Suprapubic skin (tissue), 4 donors: ENCODE data around the gene TMEM164. TPM values are rescaled to one million over a fixed set of nuclear protein-coding genes. Genes with fewer than 3 reads are reported as not detected.

Experiments used
- DNase-seq, 2 donors: peaks; one replicate each; pipeline ENCODE4 v3.0.0-alpha.2; 2019; ENCODE audit warnings: low spot score in 2 of 2
- H3K27ac ChIP-seq: fragments of 200-600 bp; sonication (generic); one replicate; pipeline ENCODE4 v1.5.1; 2019
- H3K27me3 ChIP-seq: fragments of 200-600 bp; sonication (generic); one replicate; pipeline ENCODE4 v1.5.1; 2019
- H3K36me3 ChIP-seq: fragments of 200-600 bp; sonication (generic); one replicate; pipeline ENCODE4 v1.5.1; 2019
- H3K4me1 ChIP-seq: fragments of 200-600 bp; sonication (generic); one replicate; pipeline ENCODE4 v1.5.1; 2019
- H3K4me3 ChIP-seq: fragments of 200-600 bp; sonication (generic); one replicate; pipeline ENCODE4 v1.5.1; 2019; ENCODE audit warnings: mild to moderate bottlenecking
- H3K9me3 ChIP-seq: fragments of 200-600 bp; sonication (generic); one replicate; pipeline ENCODE4 v1.5.1; 2019
- EP300 ChIP-seq: sonication (generic); formaldehyde crosslinking; IDR thresholded peaks from one replicate; pipeline ENCODE4 v1.6.1; 2017; ENCODE audit warnings: antibody characterized with exemption
- POLR2A ChIP-seq, 2 donors: fragments of 450-650 bp; IDR thresholded peaks; one replicate each; pipeline ENCODE4 v1.6.1; 2017; ENCODE audit warnings: antibody characterized with exemption in 2 of 2, mild to moderate bottlenecking in 2 of 2, moderate library complexity in 2 of 2
- POLR2AphosphoS5 ChIP-seq, 3 donors: sonication (generic); formaldehyde crosslinking; IDR thresholded peaks; one replicate each; pipeline ENCODE4 v1.6.1; 2017; ENCODE audit warnings: antibody characterized with exemption in 3 of 3
- WGBS: methylation state at CpG from one replicate; pipeline ENCODE4 v1.1.5; 2018; 5-methylcytosine and 5-hydroxymethylcytosine counted together
- total RNA-seq, 4 donors: library from RNA; depleted of rRNA; stranded (reverse); fragments of >200 nt; gene quantifications; one replicate each; pipeline ENCODE4 v1.1.0, GENCODE V29; 2016
- TF ChIP-seq, protein P1 (sequence below), 2 donors: fragments of 200-600 bp in 1 of 2; fragments of 450-650 bp in 1 of 2; sonication (generic) in 1 of 2; IDR thresholded peaks; one replicate each; pipeline ENCODE4 v1.5.1; 2016 to 2019; ENCODE audit warnings: antibody characterized with exemption in 2 of 2, mild to moderate bottlenecking in 1 of 2, moderate library complexity in 1 of 2

The TMEM164 gene
- total RNA-seq, 4 donors from 2014 or later: 35.5 to 71.2 (median 58.7) TPM

- Histone ChIP-seq H3K27me3 (no peaks in the 10 kb centered on the region), H3K4me3 (no peak overlapping the region), H3K4me1 (peaks cover 10% of the 10 kb centered on the region), H3K36me3 (no peaks in the 10 kb centered on the region), H3K27ac (no peak overlapping the region), H3K9me3 (no peaks in the 10 kb centered on the region)
- TF ChIP-seq POLR2A (IDR thresholded peaks at IDR 0.05) (no peak), POLR2AphosphoS5 (IDR thresholded peaks at IDR 0.05) (no peak)
- DNase-seq: no peak
- WGBS: 70% methylated on average over 4 of the region's 4 CpGs
These were observed 172.2 kb downstream of the TMEM164 start for GRCh38 chrX:110175146-110175545.

GRCh38 chrX:110175696-110176095 lies 172.8 kb downstream of the TMEM164 start:
- WGBS: 33% methylated on average over 1 of the region's 3 CpGs
- TF ChIP-seq POLR2A (IDR thresholded peaks at IDR 0.05): no peak
- TF ChIP-seq EP300: no peak
- TF ChIP-seq, protein P1, sequence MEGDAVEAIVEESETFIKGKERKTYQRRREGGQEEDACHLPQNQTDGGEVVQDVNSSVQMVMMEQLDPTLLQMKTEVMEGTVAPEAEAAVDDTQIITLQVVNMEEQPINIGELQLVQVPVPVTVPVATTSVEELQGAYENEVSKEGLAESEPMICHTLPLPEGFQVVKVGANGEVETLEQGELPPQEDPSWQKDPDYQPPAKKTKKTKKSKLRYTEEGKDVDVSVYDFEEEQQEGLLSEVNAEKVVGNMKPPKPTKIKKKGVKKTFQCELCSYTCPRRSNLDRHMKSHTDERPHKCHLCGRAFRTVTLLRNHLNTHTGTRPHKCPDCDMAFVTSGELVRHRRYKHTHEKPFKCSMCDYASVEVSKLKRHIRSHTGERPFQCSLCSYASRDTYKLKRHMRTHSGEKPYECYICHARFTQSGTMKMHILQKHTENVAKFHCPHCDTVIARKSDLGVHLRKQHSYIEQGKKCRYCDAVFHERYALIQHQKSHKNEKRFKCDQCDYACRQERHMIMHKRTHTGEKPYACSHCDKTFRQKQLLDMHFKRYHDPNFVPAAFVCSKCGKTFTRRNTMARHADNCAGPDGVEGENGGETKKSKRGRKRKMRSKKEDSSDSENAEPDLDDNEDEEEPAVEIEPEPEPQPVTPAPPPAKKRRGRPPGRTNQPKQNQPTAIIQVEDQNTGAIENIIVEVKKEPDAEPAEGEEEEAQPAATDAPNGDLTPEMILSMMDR (IDR thresholded peaks at IDR 0.05): no peak
- TF ChIP-seq POLR2AphosphoS5 (IDR thresholded peaks at IDR 0.05): no peak
- DNase-seq: no peak

GRCh38 chrX:110178179-110178865 lies 175.4 kb downstream of the TMEM164 start:
- 82% methylated on average over 5 of the region's 5 CpGs for WGBS
- Histone ChIP-seq H3K4me1 (peaks cover 16% of the 10 kb centered on the region), H3K27me3 (no peaks in the 10 kb centered on the region), H3K9me3 (no peaks in the 10 kb centered on the region), H3K36me3 (no peaks in the 10 kb centered on the region), H3K4me3 (no peak overlapping the region), H3K27ac (no peak overlapping the region)
- TF ChIP-seq EP300 (no peak), POLR2A (IDR thresholded peaks at IDR 0.05) (no peak), POLR2AphosphoS5 (IDR thresholded peaks at IDR 0.05) (no peak)
- TF ChIP-seq, protein P1 (IDR thresholded peaks at IDR 0.05): no peak
- no peak for DNase-seq

More at GRCh38 chrX:110175696-110176095, 172.8 kb downstream of the TMEM164 start:
- H3K4me1 ChIP-seq: peaks cover 13% of the 10 kb centered on the region
- no peak overlapping the region for H3K4me3 ChIP-seq
- H3K27ac ChIP-seq: no peak overlapping the region
- H3K36me3 ChIP-seq: no peaks in the 10 kb centered on the region
- no peaks in the 10 kb centered on the region for H3K27me3 ChIP-seq
- H3K9me3 ChIP-seq: no peaks in the 10 kb centered on the region

- Histone ChIP-seq H3K27ac (no peak overlapping the region), H3K4me1 (peaks cover 6% of the 10 kb centered on the region), H3K36me3 (no peaks in the 10 kb centered on the region), H3K9me3 (no peaks in the 10 kb centered on the region), H3K27me3 (no peaks in the 10 kb centered on the region), H3K4me3 (no peak overlapping the region)
- no peak for DNase-seq
- WGBS: 57% methylated on average over 5 of the region's 5 CpGs
- no peak for TF ChIP-seq EP300
- TF ChIP-seq POLR2A (IDR thresholded peaks at IDR 0.05): no peak
- TF ChIP-seq, protein P1 (IDR thresholded peaks at IDR 0.05): no peak
- TF ChIP-seq POLR2AphosphoS5 (IDR thresholded peaks at IDR 0.05): no peak
These were observed 177.4 kb downstream of the TMEM164 start for GRCh38 chrX:110180176-110180927.

- no peaks in the 10 kb centered on the region for H3K9me3 ChIP-seq
- peak overlapping the region; percentile 18 for H3K27ac ChIP-seq
- TF ChIP-seq, protein P1 (IDR thresholded peaks at IDR 0.05): no peak
- TF ChIP-seq EP300 (no peak), POLR2A (IDR thresholded peaks at IDR 0.05) (no peak), POLR2AphosphoS5 (IDR thresholded peaks at IDR 0.05) (no peak)
- no peaks in the 10 kb centered on the region for H3K27me3 ChIP-seq
- no peaks in the 10 kb centered on the region for H3K36me3 ChIP-seq
- peaks cover 6% of the 10 kb centered on the region for H3K4me1 ChIP-seq
- 52% methylated on average over 6 of the region's 6 CpGs for WGBS
- H3K4me3 ChIP-seq: no peak overlapping the region
- no peak for DNase-seq
These were observed 178.0 kb downstream of the TMEM164 start for GRCh38 chrX:110180928-110181310.
